Psoas muscle (tissue), 8 donors: Measurements from ENCODE around the gene SCAMP3. TPM values are rescaled to one million over a fixed set of nuclear protein-coding genes. Genes with fewer than 3 reads are reported as not detected.

Experiments
- ATAC-seq, 4 donors: fragments of 200-7000 bp; cut with Tn5 transposase; one replicate each; pipeline ENCODE4 v1.9.1; 2020; ENCODE audit warnings: moderate library complexity in 3 of 4, mild to moderate bottlenecking in 2 of 4
- DNase-seq, 2 donors: peaks; one replicate each; pipeline ENCODE4 v3.0.0-alpha.2; 2020
- H3K27ac ChIP-seq: fragments of 200-600 bp; one replicate; pipeline ENCODE4 v1.8.0; 2022
- H3K27me3 ChIP-seq, 3 donors: fragments of 200-600 bp in 1 of 3; one replicate each; pipeline versions ENCODE4 v1.6.1 to v1.8.0; 2013 to 2022; ENCODE audit warnings: low read length in 2 of 3, mild to moderate bottlenecking in 2 of 3, moderate library complexity in 1 of 3; ENCODE audit not compliant: insufficient read depth in 3 of 3
- H3K36me3 ChIP-seq, 2 donors: fragments of 200-600 bp in 1 of 2; one replicate each; pipeline versions ENCODE4 v1.6.1 to v1.8.0; 2013 to 2022; ENCODE audit warnings: low read depth in 1 of 2, mild to moderate bottlenecking in 1 of 2, moderate library complexity in 1 of 2; ENCODE audit not compliant: insufficient read depth in 1 of 2
- H3K4me1 ChIP-seq: fragments of 200-600 bp; one replicate; pipeline ENCODE4 v1.8.0; 2022
- H3K4me3 ChIP-seq: fragments of 200-600 bp; one replicate; pipeline ENCODE4 v1.8.0; 2022; ENCODE audit warnings: mild to moderate bottlenecking
- H3K9me3 ChIP-seq: fragments of 200-600 bp; one replicate; pipeline ENCODE4 v1.8.0; 2022
- CTCF ChIP-seq: fragments of 200-600 bp; IDR thresholded peaks from one replicate; pipeline ENCODE4 v1.8.0; 2022; ENCODE audit warnings: antibody characterized with exemption
- WGBS, 3 donors: extraction: QIAGEN DNeasy Blood & Tissue Kit; methylation state at CpG; one replicate each; pipeline versions ENCODE4 v1.1.6 to v1.1.7; 2013; 5-methylcytosine and 5-hydroxymethylcytosine counted together
- intact Hi-C, 2 donors: fragments of 100-400 bp; cut with DNase I; formaldehyde crosslinking; loops; one replicate each; pipeline versions ENCODE4 v1.11.0 to v1.14.2; 2022
- polyA plus RNA-seq, 3 donors: library from polyadenylated mRNA; stranded (reverse); fragments of 200-250 nt; gene quantifications; one replicate each; pipeline ENCODE4 v1.2.3, GENCODE V29; 2013
- total RNA-seq, 4 donors: library from RNA; stranded (reverse); fragmentation: NEBNext Ultra II Directional in 2 of 4; extraction: Animal tissue kit (Norgen Biotek cat#: 25700) in 2 of 4; gene quantifications; one replicate each; pipeline versions ENCODE4 v1.2.1 to v1.2.4, GENCODE V29; 2021 to 2023
- donor health status: healthy with polysubstance abuse.
- donor health status: DM: no; HTN: no; CAD: no; lungs with moderate emphysema.
- donor health status: Bipolar disorder and iron deficiency.
- donor health status: healthy.
- donor health status: DM: yes; HTN: yes; CAD: no.
- donor health status: DM: no; HTN: no; CAD: no.
- donor health status: DM: no; HTN: no; CAD: no.
- donor health status: DM: yes; HTN: yes; CAD: no.

Gene SCAMP3
- total and polyA plus RNA-seq, 7 donors, result 49.5 to 159 (median 70.7) TPM

- intact Hi-C loops, result no loop called here
Observed at GRCh38 chr1:155286544-155286943, 24.4 kb upstream of the SCAMP3 start.

GRCh38 chr1:155285631-155286044 is 23.5 kb upstream of the SCAMP3 start:
- no peaks in the 10 kb centered on the region for H3K4me1 ChIP-seq
- no peak for DNase-seq
- no peaks in the 10 kb centered on the region for H3K27me3 ChIP-seq
- no peaks in the 10 kb centered on the region for H3K9me3 ChIP-seq
- no peak for ATAC-seq
- no peaks in the 10 kb centered on the region for H3K36me3 ChIP-seq
- no peak overlapping the region for H3K27ac ChIP-seq
- H3K4me3 ChIP-seq, result no peak overlapping the region
- intact Hi-C loops, result no loop called here
- WGBS, 3 donors, result 92 to 95% (median 94%) methylated on average over 18 of the region's 18 CpGs
- TF ChIP-seq CTCF, result no peak

More at GRCh38 chr1:155286544-155286943, 24.4 kb upstream of the SCAMP3 start:
- no peaks in the 10 kb centered on the region for H3K9me3 ChIP-seq
- 92 to 98% (median 94%) methylated on average over 2 of the region's 2 CpGs for WGBS, 3 donors
- TF ChIP-seq CTCF, result no peak
- H3K27me3 ChIP-seq, result no peaks in the 10 kb centered on the region
- DNase-seq (no peak), ATAC-seq (no peak)
- no peak overlapping the region for H3K4me3 ChIP-seq
- no peak overlapping the region for H3K27ac ChIP-seq
- H3K4me1 ChIP-seq, result no peaks in the 10 kb centered on the region
- no peaks in the 10 kb centered on the region for H3K36me3 ChIP-seq

GRCh38 chr1:155285063-155285462 is 22.9 kb upstream of the SCAMP3 start:
- Histone ChIP-seq H3K9me3 (no peaks in the 10 kb centered on the region), H3K27ac (no peak overlapping the region), H3K27me3 (no peaks in the 10 kb centered on the region), H3K4me3 (no peak overlapping the region), H3K36me3 (no peaks in the 10 kb centered on the region), H3K4me1 (no peaks in the 10 kb centered on the region)
- no peak for DNase-seq
- ATAC-seq, result no peak
- TF ChIP-seq CTCF, result no peak
- 90 to 94% (median 91%) methylated on average over 14 of the region's 14 CpGs for WGBS, 3 donors
- intact Hi-C loops, result no loop called here

GRCh38 chr1:155284476-155284875 is 22.3 kb upstream of the SCAMP3 start:
- no peaks in the 10 kb centered on the region for H3K4me1 ChIP-seq

More at GRCh38 chr1:155284476-155284875, 22.3 kb upstream of the SCAMP3 start:
- DNase-seq (no peak), ATAC-seq (no peak)
- Histone ChIP-seq H3K9me3 (no peaks in the 10 kb centered on the region), H3K4me3 (no peak overlapping the region), H3K27me3 (no peaks in the 10 kb centered on the region), H3K27ac (no peak overlapping the region), H3K36me3 (no peaks in the 10 kb centered on the region)
- 85 to 92% (median 90%) methylated on average over 12 of the region's 12 CpGs for WGBS, 3 donors
- intact Hi-C loops, result no loop called here
- no peak for TF ChIP-seq CTCF
